ENCODE data around the gene PLAC8. TPM values are rescaled to one million over a fixed set of nuclear protein-coding genes. Genes with fewer than 3 reads are reported as not detected.
"Not testable (repeated sequence)": the region's sequence is repeated elsewhere in the genome, so short reads cannot be mapped to it uniquely, and the experiment has no call there.

The PLAC8 gene
- total RNA-seq, 2 experiments from 2014 or later, result 193 to 198 TPM

DNA sequence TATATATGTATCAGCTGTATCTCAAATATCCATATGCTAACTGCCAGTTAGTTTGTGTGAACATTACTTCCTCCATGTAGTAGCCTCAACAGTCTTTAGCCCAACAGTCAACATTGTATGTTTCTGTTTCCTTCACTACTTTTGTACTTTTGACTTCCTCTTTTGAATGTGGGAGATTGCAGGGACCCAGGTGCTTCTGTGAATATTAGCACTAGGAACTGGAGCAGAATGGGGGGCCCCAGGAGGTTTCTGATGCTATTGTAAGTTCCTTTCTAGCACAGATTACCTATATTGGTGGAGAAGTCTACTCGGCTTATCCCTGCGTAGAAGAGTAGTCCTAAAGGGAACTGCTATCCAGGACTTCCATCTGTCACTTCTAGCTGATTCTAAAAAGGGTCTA, 2.3 kb downstream of the PLAC8 start:
- ATAC-seq (no peak), DNase-seq (peak; percentile 46)
- peaks cover 58% of the 10 kb centered on the region for H3K4me1 Mint-ChIP-seq (ENCODE audit: low read depth)

DNA sequence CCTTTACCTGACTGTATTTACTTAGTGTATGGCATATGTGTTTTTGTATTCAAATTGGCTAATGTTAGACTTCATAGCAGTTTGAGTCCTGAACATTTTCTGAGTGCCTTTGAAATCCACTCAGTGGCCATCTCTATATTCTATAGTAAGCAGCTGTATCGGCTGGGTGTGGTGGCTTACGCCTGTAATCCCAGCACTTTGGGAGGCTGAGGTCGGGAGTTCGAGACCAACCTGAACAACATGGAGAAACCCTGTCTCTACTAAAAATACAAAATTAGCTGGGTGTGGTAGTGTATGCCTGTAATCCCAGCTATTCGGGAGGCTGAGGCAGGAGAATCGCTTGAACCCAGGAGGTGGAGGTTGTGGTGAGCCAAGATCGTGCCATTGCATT, 2.8 kb downstream of the PLAC8 start:
- POLR2A ChIA-PET, result interaction anchor here (0.8 to 2.4 kb wide), 5 partner anchors 14 to 140 kb away, joined by 3 to 21 read pairs (median 5); no protein-coding TSS in a partner anchor
- peaks cover 59% of the 10 kb centered on the region for H3K4me1 Mint-ChIP-seq (ENCODE audit: low read depth)
- DNase-seq; H3K27me3 Mint-ChIP-seq (ENCODE audit: low read depth); ATAC-seq; H3K9me3 Mint-ChIP-seq (ENCODE audit: insufficient read depth): not testable (repeated sequence)
- H3K27ac Mint-ChIP-seq, result peak overlapping the region; percentile 94
- H3K4me3 Mint-ChIP-seq, result peak overlapping the region; percentile 89
- peaks cover 58% of the 10 kb centered on the region for H3K36me3 Mint-ChIP-seq (ENCODE audit: low read depth)
- CTCF ChIA-PET, result interaction anchor here (1.6 to 5.9 kb wide), 9 partner anchors 28 to 155 kb away, joined by 4 to 47 read pairs (median 18); no protein-coding TSS in a partner anchor

More for the DNA sequence above, 2.3 kb downstream of the PLAC8 start:
- Mint-ChIP-seq H3K36me3 (ENCODE audit: low read depth) (peaks cover 54% of the 10 kb centered on the region), H3K4me3 (peak overlapping the region; percentile 89), H3K9me3 (ENCODE audit: insufficient read depth) (no peaks in the 10 kb centered on the region), H3K27ac (peak overlapping the region; percentile 93), H3K27me3 (ENCODE audit: low read depth) (no peaks in the 10 kb centered on the region)
- CTCF ChIA-PET, result interaction anchor here (1.1 to 5.9 kb wide), 15 partner anchors 14 to 172 kb away, joined by 3 to 47 read pairs (median 7); partner anchors contain the start of gene COQ2
- POLR2A ChIA-PET, result interaction anchor here (0.6 to 2.4 kb wide), 8 partner anchors 13 to 139 kb away, joined by 3 to 21 read pairs (median 4); partner anchors contain the start of gene COPS4

DNA sequence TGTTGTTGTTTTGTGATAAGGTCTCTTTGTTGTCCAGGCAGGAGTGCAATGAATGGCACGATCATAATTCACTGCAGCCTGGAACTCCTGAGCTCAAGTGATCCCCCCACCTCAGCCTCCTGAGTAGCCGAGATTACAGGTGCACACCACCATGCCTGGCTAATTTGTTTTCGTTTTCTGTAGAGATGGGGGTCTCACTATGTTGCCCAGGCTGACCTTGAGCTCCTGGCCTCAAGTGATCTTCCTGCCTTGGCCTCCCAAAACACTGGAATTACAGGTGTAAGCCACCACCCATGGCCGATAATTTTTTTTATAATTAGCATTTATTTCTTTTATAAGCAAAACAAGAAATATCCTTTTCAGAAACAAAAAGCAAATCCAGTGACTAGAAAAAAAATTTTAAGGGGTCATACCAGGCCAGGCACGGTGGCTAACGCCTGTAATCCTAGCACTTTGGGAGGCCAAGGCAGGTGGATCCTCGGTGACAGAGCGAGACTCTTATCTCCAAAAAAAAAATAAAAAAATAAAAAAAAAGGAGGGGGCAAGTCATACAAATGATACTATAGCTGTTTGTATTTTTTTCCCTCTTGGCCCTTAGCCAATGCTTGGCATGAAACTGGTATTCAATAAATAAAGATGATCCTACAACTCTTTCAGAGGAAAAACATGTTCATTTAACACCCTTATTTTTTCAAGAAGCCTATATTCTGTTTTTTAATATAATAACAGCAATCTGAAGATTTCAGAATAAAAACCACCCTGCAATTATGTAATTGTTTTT, 3.4 kb downstream of the PLAC8 start:
- H3K9me3 Mint-ChIP-seq (ENCODE audit: insufficient read depth), result no peaks in the 10 kb centered on the region
- H3K27me3 Mint-ChIP-seq (ENCODE audit: low read depth), result no peaks in the 10 kb centered on the region
- DNase-seq, result no peak
- H3K27ac Mint-ChIP-seq, result peak overlapping the region; percentile 96
- no peak for ATAC-seq
- H3K36me3 Mint-ChIP-seq (ENCODE audit: low read depth), result peaks cover 64% of the 10 kb centered on the region
- peak overlapping the region; percentile 93 for H3K4me3 Mint-ChIP-seq
- CTCF ChIA-PET, result interaction anchor here (1.0 to 5.9 kb wide), 29 partner anchors 11 to 173 kb away, joined by 3 to 47 read pairs (median 7); partner anchors contain the start of genes COPS4 and COQ2
- POLR2A ChIA-PET, result interaction anchor here (0.7 to 2.6 kb wide), 12 partner anchors 14 to 682 kb away, joined by 3 to 21 read pairs (median 4); partner anchors contain the start of gene COQ2
- H3K4me1 Mint-ChIP-seq (ENCODE audit: low read depth), result peaks cover 60% of the 10 kb centered on the region

DNA sequence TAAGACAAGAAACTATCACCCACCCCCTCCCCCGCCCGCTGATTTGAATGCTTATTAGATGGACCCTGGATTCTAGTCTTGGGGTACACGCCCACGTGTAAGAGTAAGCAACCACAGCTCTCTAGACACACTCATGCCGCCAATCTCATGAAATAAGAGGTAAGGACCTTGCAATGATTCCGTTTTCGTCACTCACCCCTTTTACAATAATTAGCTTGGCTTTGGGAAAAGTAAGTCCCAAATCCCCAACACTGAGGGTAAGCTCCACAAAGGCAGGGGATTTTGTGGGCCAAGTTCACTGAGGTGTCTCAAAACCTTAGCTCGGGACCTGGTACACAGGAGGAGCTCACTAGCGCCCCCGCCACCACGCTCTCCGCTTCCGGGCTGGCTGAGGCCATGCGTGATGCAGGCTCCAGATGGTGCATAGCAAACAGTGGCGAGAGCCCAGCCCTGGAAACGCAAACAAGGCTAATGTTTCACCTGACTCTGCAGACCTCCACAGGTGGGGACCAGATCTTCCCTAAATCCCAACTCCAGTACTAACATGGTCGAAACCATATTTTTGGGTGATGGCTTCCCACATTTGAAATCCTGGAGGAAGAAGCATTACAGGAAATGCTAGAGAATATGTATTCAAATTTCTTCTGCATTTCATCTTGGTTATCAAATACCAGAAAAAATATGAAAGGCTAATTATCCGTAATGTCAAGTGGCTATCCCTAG, 4.1 kb downstream of the PLAC8 start:
- peaks cover 67% of the 10 kb centered on the region for H3K36me3 Mint-ChIP-seq (ENCODE audit: low read depth)
- no peaks in the 10 kb centered on the region for H3K9me3 Mint-ChIP-seq (ENCODE audit: insufficient read depth)
- peaks cover 56% of the 10 kb centered on the region for H3K4me1 Mint-ChIP-seq (ENCODE audit: low read depth)
- POLR2A ChIA-PET, result interaction anchor here (0.6 to 2.6 kb wide), 14 partner anchors 13 to 681 kb away, joined by 3 to 19 read pairs (median 4); partner anchors contain the start of genes COPS4 and COQ2
- DNase-seq, result peak; percentile 94
- H3K4me3 Mint-ChIP-seq, result peak overlapping the region; percentile 93
- peak overlapping the region; percentile 96 for H3K27ac Mint-ChIP-seq
- no peaks in the 10 kb centered on the region for H3K27me3 Mint-ChIP-seq (ENCODE audit: low read depth)
- CTCF ChIA-PET, result interaction anchor here (0.8 to 5.9 kb wide), 32 partner anchors 10 to 174 kb away, joined by 3 to 47 read pairs (median 4); partner anchors contain the start of genes COPS4 and COQ2
- ATAC-seq, result peak; percentile 80

DNA sequence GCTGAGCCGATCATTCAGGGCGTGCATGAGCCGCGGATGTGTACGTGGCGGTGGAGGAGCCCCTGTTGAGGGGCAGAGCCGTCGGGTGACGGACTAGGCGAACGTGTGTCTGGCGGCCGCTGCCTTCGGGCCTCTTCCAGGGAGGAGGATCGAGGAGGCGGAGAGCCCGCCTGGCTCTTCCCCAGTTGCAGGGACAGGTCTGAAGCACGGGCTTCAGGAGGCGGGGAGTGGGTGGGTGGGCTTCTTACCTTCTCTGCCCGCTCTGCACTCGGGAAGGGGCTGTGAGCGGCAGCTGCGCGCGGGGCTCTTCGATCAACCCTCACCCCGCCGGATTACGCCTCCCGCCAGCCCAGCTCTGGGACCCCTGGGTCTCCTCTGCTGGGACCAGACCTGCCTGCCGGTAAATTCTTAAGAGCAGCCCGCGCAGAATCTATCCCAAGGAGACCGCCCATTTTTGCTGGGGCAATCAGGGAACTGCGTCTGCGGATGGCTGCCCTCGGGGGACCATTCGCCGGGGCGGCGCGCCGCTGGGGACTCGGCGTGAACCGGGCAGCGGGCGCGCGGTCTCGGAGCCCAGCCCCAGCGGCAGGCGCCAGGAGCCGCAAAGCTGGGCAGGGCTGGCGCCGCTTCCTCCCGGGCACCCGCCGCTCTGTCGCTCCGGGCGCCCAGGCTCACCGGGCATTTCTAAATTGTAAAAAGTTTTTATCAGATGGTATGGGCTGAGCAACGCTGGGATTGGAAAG, 4.9 kb downstream of the PLAC8 start:
- ChIA-PET CTCF (interaction anchor here (0.8 to 5.9 kb wide), 35 partner anchors 9 to 175 kb away, joined by 3 to 47 read pairs (median 4); partner anchors contain the start of genes COPS4 and COQ2), POLR2A (interaction anchor here (0.6 to 2.6 kb wide), 13 partner anchors 25 to 680 kb away, joined by 3 to 19 read pairs (median 3); partner anchors contain the start of genes COPS4 and COQ2)
- peak; percentile 62 for DNase-seq
- Mint-ChIP-seq H3K4me1 (ENCODE audit: low read depth) (peaks cover 56% of the 10 kb centered on the region), H3K4me3 (peak overlapping the region; percentile 93), H3K27ac (peak overlapping the region; percentile 96), H3K27me3 (ENCODE audit: low read depth) (no peaks in the 10 kb centered on the region), H3K9me3 (ENCODE audit: insufficient read depth) (no peaks in the 10 kb centered on the region), H3K36me3 (ENCODE audit: low read depth) (peaks cover 75% of the 10 kb centered on the region)
- ATAC-seq, result peak; percentile 43

DNA sequence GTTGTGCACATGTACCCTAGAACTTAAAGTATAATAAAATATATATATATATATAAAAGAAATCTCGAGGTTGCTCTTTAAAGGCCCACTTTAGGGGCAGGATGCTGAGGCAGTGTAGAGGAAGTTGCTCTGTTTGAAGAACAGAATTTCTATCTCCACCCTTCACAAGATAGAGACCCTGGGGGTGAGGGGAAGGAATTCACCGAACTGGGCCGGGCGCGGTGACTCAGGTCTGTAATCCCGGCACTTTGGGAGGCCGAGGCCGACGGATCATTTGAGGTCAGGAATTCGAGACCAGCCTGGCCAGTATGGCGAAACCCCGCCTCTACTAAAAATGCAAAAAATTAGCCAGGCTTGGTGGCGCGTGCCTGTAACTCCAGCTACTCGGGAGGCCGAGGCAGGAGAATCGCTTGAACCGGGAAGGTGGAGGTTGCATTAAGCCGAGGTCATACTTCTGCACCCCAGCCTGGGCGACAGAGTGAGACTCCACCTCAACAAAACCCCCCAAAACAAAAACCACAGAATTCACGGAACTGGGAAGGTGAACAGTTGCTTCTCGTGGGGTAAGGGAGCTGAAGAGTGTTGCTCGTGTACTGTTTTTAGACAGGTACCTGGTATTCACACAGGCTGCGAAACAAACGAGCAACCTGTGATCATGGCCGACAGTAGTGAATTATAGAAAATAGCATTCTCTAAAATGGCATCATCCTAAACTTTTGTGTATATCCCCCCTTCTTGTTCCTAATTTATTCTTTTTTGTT, 6.2 kb downstream of the PLAC8 start:
- Mint-ChIP-seq H3K27me3 (ENCODE audit: low read depth) (no peaks in the 10 kb centered on the region), H3K9me3 (ENCODE audit: insufficient read depth) (no peaks in the 10 kb centered on the region), H3K36me3 (ENCODE audit: low read depth) (peaks cover 79% of the 10 kb centered on the region), H3K4me1 (ENCODE audit: low read depth) (peaks cover 55% of the 10 kb centered on the region), H3K4me3 (peak overlapping the region; percentile 93), H3K27ac (peak overlapping the region; percentile 92)
- POLR2A ChIA-PET, result interaction anchor here (0.9 to 1.3 kb wide), 3 partner anchors 24 to 151 kb away, joined by 3 read pairs; no protein-coding TSS in a partner anchor
- no peak for ATAC-seq
- DNase-seq, result peak; percentile 35
- CTCF ChIA-PET, result interaction anchor here (0.8 to 5.9 kb wide), 8 partner anchors 30 to 158 kb away, joined by 3 to 43 read pairs (median 4); no protein-coding TSS in a partner anchor

DNA sequence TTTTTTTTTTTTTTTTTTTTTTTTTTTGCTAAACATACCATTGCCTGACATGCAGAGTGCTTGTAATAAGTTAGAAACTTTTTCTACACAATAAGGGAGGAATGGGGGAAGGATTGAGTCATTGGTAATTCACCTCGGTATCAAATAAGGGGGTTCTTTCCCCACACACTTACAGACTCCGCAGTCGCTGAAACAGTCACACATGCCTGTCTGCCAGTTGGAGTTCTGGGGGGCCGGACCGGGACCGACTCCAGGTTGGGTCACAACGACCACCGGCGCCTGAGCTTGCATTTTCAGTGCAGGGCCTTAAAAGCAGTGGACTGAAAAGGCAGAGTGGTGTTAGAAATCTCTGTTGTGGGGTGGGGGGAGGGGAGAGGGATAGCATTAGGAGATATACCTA, 6.9 kb downstream of the PLAC8 start:
- peaks cover 52% of the 10 kb centered on the region for H3K4me1 Mint-ChIP-seq (ENCODE audit: low read depth)
- CTCF ChIA-PET, result interaction anchor here (1.2 to 5.9 kb wide), 2 partner anchors 111 to 152 kb away, joined by 3 to 31 read pairs; no protein-coding TSS in a partner anchor
- ATAC-seq (no peak), DNase-seq (no peak)
- H3K27me3 Mint-ChIP-seq (ENCODE audit: low read depth), result no peaks in the 10 kb centered on the region
- peak overlapping the region; percentile 46 for H3K4me3 Mint-ChIP-seq
- H3K27ac Mint-ChIP-seq, result no peak overlapping the region
- H3K9me3 Mint-ChIP-seq (ENCODE audit: insufficient read depth), result no peaks in the 10 kb centered on the region
- peaks cover 77% of the 10 kb centered on the region for H3K36me3 Mint-ChIP-seq (ENCODE audit: low read depth)
- POLR2A ChIA-PET, result interaction anchor here (0.9 to 1.2 kb wide), 2 partner anchors 72 to 228 kb away, joined by 3 to 4 read pairs; partner anchors contain the start of gene COPS4

DNA sequence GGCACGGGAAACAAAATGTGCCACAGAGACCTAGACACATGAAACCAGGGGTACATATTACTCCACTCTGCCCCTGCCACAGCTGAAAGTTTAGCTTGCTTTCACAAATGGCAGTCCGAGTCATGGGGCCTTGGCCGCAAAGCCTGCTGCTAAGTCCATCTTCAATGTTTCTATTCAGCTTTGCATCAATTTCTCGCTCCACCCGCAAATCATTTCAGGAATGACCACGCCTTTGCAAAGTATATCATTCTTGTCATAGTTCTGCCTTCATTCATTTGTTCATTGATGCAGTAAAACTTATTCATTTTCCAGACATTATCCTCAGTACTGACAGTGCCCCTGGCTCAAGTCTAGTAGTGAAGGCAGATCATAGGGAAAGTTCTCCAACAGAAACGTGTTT, 9.5 kb downstream of the PLAC8 start:
- peak overlapping the region; percentile 5 for H3K27ac Mint-ChIP-seq

DNA sequence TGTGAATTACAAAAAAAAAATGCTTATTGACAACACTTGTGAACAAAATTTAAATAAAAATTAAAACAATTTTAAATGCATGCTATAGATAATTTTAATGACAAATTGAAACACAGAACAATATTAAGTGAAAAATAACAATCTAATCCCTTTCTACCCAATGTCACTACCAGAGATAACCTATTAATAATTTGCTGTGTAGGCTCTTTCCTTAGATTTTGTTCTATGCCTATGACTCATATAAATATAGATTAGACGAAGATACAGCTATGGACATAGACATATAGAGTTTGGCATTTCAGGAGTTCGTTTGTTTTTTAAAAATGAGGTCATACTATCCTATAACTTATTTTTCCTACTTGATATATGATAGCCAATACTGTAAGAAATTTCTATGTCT, 18.1 kb downstream of the PLAC8 start:
- no peak for DNase-seq
- ChIA-PET POLR2A (interaction anchor here (1.0 to 1.1 kb wide), 2 partner anchors 11 to 14 kb away, joined by 4 read pairs; no protein-coding TSS in a partner anchor), CTCF (interaction anchor here (1.2 to 5.0 kb wide), 6 partner anchors 14 to 170 kb away, joined by 4 to 22 read pairs (median 6); no protein-coding TSS in a partner anchor)
- Mint-ChIP-seq H3K4me1 (ENCODE audit: low read depth) (peaks cover 15% of the 10 kb centered on the region), H3K27me3 (ENCODE audit: low read depth) (no peaks in the 10 kb centered on the region), H3K27ac (no peak overlapping the region), H3K9me3 (ENCODE audit: insufficient read depth) (no peaks in the 10 kb centered on the region), H3K4me3 (no peak overlapping the region), H3K36me3 (ENCODE audit: low read depth) (peaks cover 81% of the 10 kb centered on the region)
- ATAC-seq, result no peak

More for the DNA sequence above, 9.5 kb downstream of the PLAC8 start:
- Mint-ChIP-seq H3K4me1 (ENCODE audit: low read depth) (peaks cover 51% of the 10 kb centered on the region), H3K36me3 (ENCODE audit: low read depth) (peaks cover 82% of the 10 kb centered on the region), H3K9me3 (ENCODE audit: insufficient read depth) (no peaks in the 10 kb centered on the region), H3K4me3 (no peak overlapping the region), H3K27me3 (ENCODE audit: low read depth) (no peaks in the 10 kb centered on the region)
- ATAC-seq (no peak), DNase-seq (no peak)
- ChIA-PET CTCF (interaction anchor here (0.6 kb wide), 1 partner anchor 11 kb away, joined by 4 read pairs; no protein-coding TSS in a partner anchor), POLR2A (no interaction called here)

DNA sequence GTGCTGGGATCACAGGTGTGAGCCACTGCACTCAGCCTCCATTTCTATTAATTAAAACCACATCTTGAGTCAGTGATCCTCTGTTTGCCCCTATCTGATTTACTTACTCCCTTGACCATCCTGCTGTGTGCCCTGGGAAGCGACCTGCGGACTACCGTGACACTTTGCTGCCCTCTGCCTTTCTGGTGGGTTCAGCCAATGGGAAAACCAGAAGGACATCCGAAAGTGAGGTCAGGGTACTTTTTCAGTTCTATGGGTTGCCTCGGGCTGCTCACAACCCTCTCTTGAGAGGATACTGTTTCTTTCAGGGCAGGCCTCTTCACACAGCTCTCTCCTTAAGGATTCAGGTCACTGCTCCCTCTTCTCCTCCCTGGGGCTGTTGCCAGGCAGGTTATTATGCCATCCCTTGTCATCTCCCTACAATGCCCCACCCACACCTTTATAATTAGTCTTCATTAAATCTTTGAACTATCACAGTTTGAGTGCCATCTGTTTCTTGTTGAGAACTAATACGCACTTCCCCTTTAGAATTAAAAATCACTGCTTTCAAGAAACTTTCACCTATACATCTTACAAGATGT, 21.4 kb downstream of the PLAC8 start:
- peaks cover 81% of the 10 kb centered on the region for H3K36me3 Mint-ChIP-seq (ENCODE audit: low read depth)
- POLR2A ChIA-PET, result no interaction called here
- H3K4me1 Mint-ChIP-seq (ENCODE audit: low read depth), result peaks cover 4% of the 10 kb centered on the region
- no peak for ATAC-seq
- CTCF ChIA-PET, result interaction anchor here (0.6 to 2.7 kb wide), 4 partner anchors 17 to 189 kb away, joined by 3 to 17 read pairs (median 4); no protein-coding TSS in a partner anchor
- DNase-seq, result no peak
- H3K27me3 Mint-ChIP-seq (ENCODE audit: low read depth), result no peaks in the 10 kb centered on the region
- H3K9me3 Mint-ChIP-seq (ENCODE audit: insufficient read depth), result no peaks in the 10 kb centered on the region
- no peak overlapping the region for H3K27ac Mint-ChIP-seq
- no peak overlapping the region for H3K4me3 Mint-ChIP-seq
